ENCODE results near the gene LSM10. TPM values are rescaled to one million over a fixed set of nuclear protein-coding genes. Genes with fewer than 3 reads are reported as not detected.

LSM10 gene
- total RNA-seq, 1 experiment from 2014 or later, result 56.3 TPM

- no peak for DNase-seq (ENCODE audit: low spot score)
- no peak for ATAC-seq
- Mint-ChIP-seq H3K4me1 (peaks cover 11% of the 10 kb centered on the region), H3K27me3 (ENCODE audit: low read depth) (no peaks in the 10 kb centered on the region), H3K9me3 (no peaks in the 10 kb centered on the region), H3K36me3 (no peaks in the 10 kb centered on the region), H3K27ac (no peak overlapping the region), H3K4me3 (no peak overlapping the region)
- no peak for TF ChIP-seq E2F1 (CRISPR knock-in tag; IDR thresholded peaks at IDR 0.05)
- no peak for TF ChIP-seq TP53 (CRISPR knock-in tag; IDR thresholded peaks at IDR 0.05)
- TF ChIP-seq ZNF219 (CRISPR knock-in tag; IDR thresholded peaks at IDR 0.05; ENCODE audit: borderline replicate concordance), result no peak
- no peak for TF ChIP-seq ZNF121 (CRISPR knock-in tag; IDR thresholded peaks at IDR 0.05)
- no peak for TF ChIP-seq PREB (CRISPR knock-in tag; IDR thresholded peaks at IDR 0.05; ENCODE audit: borderline replicate concordance)
- no peak for TF ChIP-seq FOXK1 (CRISPR knock-in tag; IDR thresholded peaks at IDR 0.05)
- no peak for TF ChIP-seq NFYB (CRISPR knock-in tag; conservative IDR thresholded peaks at IDR 0.05; ENCODE audit: low read depth)
- TF ChIP-seq ZNF263 (CRISPR knock-in tag; IDR thresholded peaks at IDR 0.05; ENCODE audit: low read depth), result no peak
- no peak for TF ChIP-seq HMGXB4 (CRISPR knock-in tag; IDR thresholded peaks at IDR 0.05)
- TF ChIP-seq PRDM15 (CRISPR knock-in tag; IDR thresholded peaks at IDR 0.05), result no peak
- no peak for TF ChIP-seq NR2C2 (CRISPR knock-in tag; IDR thresholded peaks at IDR 0.05)
- TF ChIP-seq NFATC4 (CRISPR knock-in tag; IDR thresholded peaks at IDR 0.05), result no peak
- TF ChIP-seq NR3C1 (CRISPR knock-in tag; conservative IDR thresholded peaks at IDR 0.05; ENCODE audit: low read depth), result no peak
- no peak for TF ChIP-seq ZNF232 (CRISPR knock-in tag; IDR thresholded peaks at IDR 0.05)
- TF ChIP-seq ATF1 (CRISPR knock-in tag; IDR thresholded peaks at IDR 0.05), result no peak
- no peak for TF ChIP-seq NR1H2 (CRISPR knock-in tag; IDR thresholded peaks at IDR 0.05)
- TF ChIP-seq ARID4B (CRISPR knock-in tag; IDR thresholded peaks at IDR 0.05; ENCODE audit: borderline replicate concordance), result no peak
- no peak for TF ChIP-seq AFF4 (CRISPR knock-in tag; IDR thresholded peaks at IDR 0.05; ENCODE audit: borderline replicate concordance)
- no peak for TF ChIP-seq SP1 (CRISPR knock-in tag; conservative IDR thresholded peaks at IDR 0.05)
- TF ChIP-seq E2F4 (CRISPR knock-in tag; IDR thresholded peaks at IDR 0.05; ENCODE audit: borderline replicate concordance, low read depth), result no peak
- ChIA-PET POLR2A (no interaction called here), CTCF (interaction anchor here (0.6 to 2.1 kb wide), 7 partner anchors 30 to 164 kb away, joined by 3 to 12 read pairs (median 4); no protein-coding TSS in a partner anchor)
Observed at GRCh38 chr1:36419140-36419539, 21.4 kb upstream of the LSM10 start.
